Measurements from ENCODE around the gene ERCC4. TPM values are rescaled to one million over a fixed set of nuclear protein-coding genes. Genes with fewer than 3 reads are reported as not detected.

The ERCC4 gene
- total RNA-seq, 1 donor from 2014 or later = 11.4 TPM

DNA sequence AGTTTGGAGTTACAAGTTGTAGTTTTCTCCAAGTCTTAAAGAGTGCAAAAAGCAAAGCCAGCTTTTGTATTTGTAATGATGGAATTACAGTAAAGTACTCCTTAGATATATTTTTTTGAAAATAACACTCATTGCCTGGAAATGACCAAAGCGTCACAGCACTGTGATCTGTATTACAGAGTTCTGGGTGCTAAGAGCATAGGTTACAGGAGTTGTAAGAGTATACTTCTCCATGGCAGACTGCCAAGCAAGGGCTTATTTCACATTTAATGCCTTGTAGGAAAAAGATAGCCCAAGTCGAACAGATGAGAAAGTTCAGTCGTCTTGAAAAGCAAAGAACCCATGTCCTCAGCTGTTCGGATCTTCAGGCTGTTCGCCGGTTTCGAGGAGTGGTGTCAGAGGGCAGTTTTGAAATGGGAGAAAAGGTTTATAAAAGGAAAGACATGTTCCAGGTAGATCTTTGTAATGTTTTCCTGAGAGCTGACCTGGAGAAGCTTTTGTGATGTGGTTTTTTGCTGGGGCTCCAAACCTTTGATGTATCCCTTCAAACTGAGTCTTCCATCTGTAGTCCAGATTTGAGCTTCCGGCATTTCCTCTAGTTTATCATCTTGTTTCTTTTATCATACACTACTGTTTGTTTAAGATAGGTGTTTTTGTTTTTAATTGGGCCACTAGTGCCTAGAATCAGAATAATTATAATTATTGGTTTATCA, 41.3 kb downstream of the ERCC4 start:
- H3K79me2 ChIP-seq (ENCODE audit: low read depth) = no peaks in the 10 kb centered on the region
- Mint-ChIP-seq H3K9me3 (no peaks in the 10 kb centered on the region), H3K4me3 (no peak overlapping the region), H3K36me3 (no peaks in the 10 kb centered on the region), H3K4me1 (peaks cover 17% of the 10 kb centered on the region), H3K27ac (no peak overlapping the region), H3K27me3 (ENCODE audit: insufficient read depth, low read depth) (peaks cover 2% of the 10 kb centered on the region)
- peaks cover 6% of the 10 kb centered on the region for H3K27me3 ChIP-seq
- no peak overlapping the region for H3K4me3 ChIP-seq
- peaks cover 7% of the 10 kb centered on the region for H3K4me1 ChIP-seq
- no peak overlapping the region for H2AFZ ChIP-seq (replicated peaks)
- no peak overlapping the region for H3K4me2 ChIP-seq
- H3F3A ChIP-seq (ENCODE audit: low read depth) = no peaks in the 10 kb centered on the region
- TF ChIP-seq EZH2phosphoT487 (IDR thresholded peaks at IDR 0.05) = no peak
- TF ChIP-seq, protein P1, sequence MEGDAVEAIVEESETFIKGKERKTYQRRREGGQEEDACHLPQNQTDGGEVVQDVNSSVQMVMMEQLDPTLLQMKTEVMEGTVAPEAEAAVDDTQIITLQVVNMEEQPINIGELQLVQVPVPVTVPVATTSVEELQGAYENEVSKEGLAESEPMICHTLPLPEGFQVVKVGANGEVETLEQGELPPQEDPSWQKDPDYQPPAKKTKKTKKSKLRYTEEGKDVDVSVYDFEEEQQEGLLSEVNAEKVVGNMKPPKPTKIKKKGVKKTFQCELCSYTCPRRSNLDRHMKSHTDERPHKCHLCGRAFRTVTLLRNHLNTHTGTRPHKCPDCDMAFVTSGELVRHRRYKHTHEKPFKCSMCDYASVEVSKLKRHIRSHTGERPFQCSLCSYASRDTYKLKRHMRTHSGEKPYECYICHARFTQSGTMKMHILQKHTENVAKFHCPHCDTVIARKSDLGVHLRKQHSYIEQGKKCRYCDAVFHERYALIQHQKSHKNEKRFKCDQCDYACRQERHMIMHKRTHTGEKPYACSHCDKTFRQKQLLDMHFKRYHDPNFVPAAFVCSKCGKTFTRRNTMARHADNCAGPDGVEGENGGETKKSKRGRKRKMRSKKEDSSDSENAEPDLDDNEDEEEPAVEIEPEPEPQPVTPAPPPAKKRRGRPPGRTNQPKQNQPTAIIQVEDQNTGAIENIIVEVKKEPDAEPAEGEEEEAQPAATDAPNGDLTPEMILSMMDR (IDR thresholded peaks at IDR 0.05) = no peak
- no peak for TF ChIP-seq EZH2 (IDR thresholded peaks at IDR 0.05)
- H3K9me3 ChIP-seq (ENCODE audit: low read depth) = no peaks in the 10 kb centered on the region
- H3K9ac ChIP-seq = no peak overlapping the region
- no peaks in the 10 kb centered on the region for H3K36me3 ChIP-seq
- no peaks in the 10 kb centered on the region for H4K20me1 ChIP-seq (ENCODE audit: low read depth)
- no peak for DNase-seq (ENCODE audit: low spot score)
- no peak overlapping the region for H3K27ac ChIP-seq

DNA sequence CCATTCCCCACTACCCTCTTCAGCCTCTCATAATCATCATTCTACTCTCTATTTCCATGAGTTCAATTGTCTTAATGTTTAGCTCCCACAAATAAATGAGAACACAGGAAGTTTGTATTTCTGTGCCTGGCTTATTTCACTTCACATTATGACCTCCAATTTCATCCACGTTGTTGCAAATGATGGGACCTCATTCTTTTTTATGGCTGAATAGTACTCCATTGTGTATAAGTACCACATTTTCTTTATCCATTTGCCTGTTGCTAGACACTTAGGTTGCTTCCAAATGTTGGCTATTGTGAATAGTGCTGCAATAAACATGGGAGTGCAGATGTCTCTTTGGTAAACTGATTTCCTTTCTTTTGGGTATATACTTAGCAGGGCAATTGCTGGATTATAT, 42.3 kb downstream of the ERCC4 start:
- H3F3A ChIP-seq (ENCODE audit: low read depth) = no peaks in the 10 kb centered on the region
- H3K27me3 Mint-ChIP-seq (ENCODE audit: insufficient read depth, low read depth) = no peaks in the 10 kb centered on the region

DNA sequence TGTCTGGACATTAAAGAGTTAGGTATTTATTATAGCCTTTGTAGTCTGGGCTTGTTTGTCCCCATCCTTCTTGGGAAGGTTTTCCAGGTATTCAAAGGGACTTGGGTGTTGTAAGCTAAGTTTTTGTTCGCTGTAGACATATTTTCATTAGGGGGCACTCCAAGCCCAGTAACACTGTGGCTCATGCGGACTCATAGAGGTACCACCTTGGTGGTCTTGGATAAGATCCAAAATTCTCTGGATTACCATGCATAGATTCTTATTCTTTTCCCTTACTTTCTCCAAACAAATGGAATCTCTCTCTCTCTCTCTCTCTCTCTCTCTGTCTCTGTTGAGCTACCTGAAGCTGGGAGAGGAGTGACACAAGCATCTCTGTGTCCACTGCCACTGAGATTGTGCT, 48.9 kb downstream of the ERCC4 start:
- no peaks in the 10 kb centered on the region for H4K20me1 ChIP-seq (ENCODE audit: low read depth)
- no peaks in the 10 kb centered on the region for H3K36me3 Mint-ChIP-seq
- H3F3A ChIP-seq (ENCODE audit: low read depth) = no peaks in the 10 kb centered on the region
- H3K79me2 ChIP-seq (ENCODE audit: low read depth) = no peaks in the 10 kb centered on the region
- no peak overlapping the region for H3K4me2 ChIP-seq
- H3K4me1 ChIP-seq = no peaks in the 10 kb centered on the region
- no peak overlapping the region for H3K4me3 Mint-ChIP-seq
- peaks cover 6% of the 10 kb centered on the region for H3K27me3 ChIP-seq
- no peak overlapping the region for H3K9ac ChIP-seq
- no peak overlapping the region for H2AFZ ChIP-seq (replicated peaks)
- no peak overlapping the region for H3K4me3 ChIP-seq
- no peaks in the 10 kb centered on the region for H3K9me3 ChIP-seq (ENCODE audit: low read depth)
- H3K9me3 Mint-ChIP-seq = no peaks in the 10 kb centered on the region
- H3K27me3 Mint-ChIP-seq (ENCODE audit: insufficient read depth, low read depth) = no peaks in the 10 kb centered on the region
- H3K36me3 ChIP-seq = no peaks in the 10 kb centered on the region
- H3K4me1 Mint-ChIP-seq = no peaks in the 10 kb centered on the region
- H3K27ac Mint-ChIP-seq = no peak overlapping the region
- TF ChIP-seq, protein P1 (IDR thresholded peaks at IDR 0.05) = peak; percentile 30
- TF ChIP-seq EZH2phosphoT487 (IDR thresholded peaks at IDR 0.05) = no peak
- no peak for TF ChIP-seq EZH2 (IDR thresholded peaks at IDR 0.05)
- peak; percentile 27 for DNase-seq (ENCODE audit: low spot score)
- H3K27ac ChIP-seq = no peak overlapping the region

More for the DNA sequence above, 42.3 kb downstream of the ERCC4 start:
- no peaks in the 10 kb centered on the region for H3K9me3 Mint-ChIP-seq
- no peak overlapping the region for H3K4me2 ChIP-seq
- H4K20me1 ChIP-seq (ENCODE audit: low read depth) = no peaks in the 10 kb centered on the region
- H3K27ac ChIP-seq = no peak overlapping the region
- no peak overlapping the region for H3K27ac Mint-ChIP-seq
- no peak for DNase-seq (ENCODE audit: low spot score)
- H3K36me3 ChIP-seq = no peaks in the 10 kb centered on the region
- no peak overlapping the region for H3K4me3 ChIP-seq
- H3K4me1 ChIP-seq = peaks cover 2% of the 10 kb centered on the region
- no peak overlapping the region for H3K4me3 Mint-ChIP-seq
- peaks cover 9% of the 10 kb centered on the region for H3K4me1 Mint-ChIP-seq
- TF ChIP-seq, protein P1 (IDR thresholded peaks at IDR 0.05) = no peak
- no peak for TF ChIP-seq EZH2phosphoT487 (IDR thresholded peaks at IDR 0.05)
- no peak for TF ChIP-seq EZH2 (IDR thresholded peaks at IDR 0.05)
- H3K9ac ChIP-seq = no peak overlapping the region
- no peaks in the 10 kb centered on the region for H3K9me3 ChIP-seq (ENCODE audit: low read depth)
- no peaks in the 10 kb centered on the region for H3K79me2 ChIP-seq (ENCODE audit: low read depth)
- no peak overlapping the region for H2AFZ ChIP-seq (replicated peaks)
- H3K27me3 ChIP-seq = peaks cover 6% of the 10 kb centered on the region
- no peaks in the 10 kb centered on the region for H3K36me3 Mint-ChIP-seq

Data from neural progenitor cell (in vitro differentiated cells).